ENCODE measurements around the gene AGPAT4.

Gene AGPAT4

DNA sequence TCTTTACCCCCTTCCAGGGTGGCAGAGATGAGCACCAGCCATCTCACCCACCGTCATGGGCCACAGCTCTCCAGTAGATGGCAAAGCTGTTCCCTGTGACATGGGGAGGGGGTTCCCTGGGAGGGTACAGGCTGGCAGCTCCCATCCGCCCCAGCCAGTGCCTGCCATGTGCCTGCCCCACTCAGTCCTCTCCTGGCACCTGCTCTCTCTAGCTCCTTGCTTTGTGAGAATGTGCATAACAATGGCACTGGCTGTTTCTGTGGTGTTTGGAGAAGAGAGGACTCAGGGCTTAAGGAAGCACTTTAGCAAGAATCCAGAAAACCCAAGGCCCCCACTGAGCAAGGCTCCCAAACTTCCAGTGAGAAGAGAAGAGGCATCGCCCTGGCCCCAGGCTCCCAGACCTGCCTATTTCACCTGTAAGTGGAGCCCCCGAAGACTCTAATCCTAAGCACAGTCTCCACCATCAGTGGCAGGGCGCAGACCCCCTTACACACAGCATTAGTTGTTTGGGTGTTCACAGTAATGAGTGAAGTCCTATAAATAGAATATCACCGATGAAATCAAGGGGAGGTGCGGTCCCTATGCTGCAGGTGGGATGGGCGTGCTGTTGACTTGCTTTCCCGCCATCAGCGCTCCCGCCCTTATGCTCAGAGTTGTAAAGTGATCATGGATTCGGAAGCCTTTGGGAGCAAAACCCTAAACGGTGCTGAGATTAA lies 110.2 kb downstream of the AGPAT4 start:
- peaks cover 9% of the 10 kb centered on the region for H3K4me1 Mint-ChIP-seq
- no peak for DNase-seq
- TF ChIP-seq, protein P1, sequence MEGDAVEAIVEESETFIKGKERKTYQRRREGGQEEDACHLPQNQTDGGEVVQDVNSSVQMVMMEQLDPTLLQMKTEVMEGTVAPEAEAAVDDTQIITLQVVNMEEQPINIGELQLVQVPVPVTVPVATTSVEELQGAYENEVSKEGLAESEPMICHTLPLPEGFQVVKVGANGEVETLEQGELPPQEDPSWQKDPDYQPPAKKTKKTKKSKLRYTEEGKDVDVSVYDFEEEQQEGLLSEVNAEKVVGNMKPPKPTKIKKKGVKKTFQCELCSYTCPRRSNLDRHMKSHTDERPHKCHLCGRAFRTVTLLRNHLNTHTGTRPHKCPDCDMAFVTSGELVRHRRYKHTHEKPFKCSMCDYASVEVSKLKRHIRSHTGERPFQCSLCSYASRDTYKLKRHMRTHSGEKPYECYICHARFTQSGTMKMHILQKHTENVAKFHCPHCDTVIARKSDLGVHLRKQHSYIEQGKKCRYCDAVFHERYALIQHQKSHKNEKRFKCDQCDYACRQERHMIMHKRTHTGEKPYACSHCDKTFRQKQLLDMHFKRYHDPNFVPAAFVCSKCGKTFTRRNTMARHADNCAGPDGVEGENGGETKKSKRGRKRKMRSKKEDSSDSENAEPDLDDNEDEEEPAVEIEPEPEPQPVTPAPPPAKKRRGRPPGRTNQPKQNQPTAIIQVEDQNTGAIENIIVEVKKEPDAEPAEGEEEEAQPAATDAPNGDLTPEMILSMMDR (IDR thresholded peaks at IDR 0.05) = no peak
- H3K36me3 Mint-ChIP-seq (ENCODE audit: low read depth) = peaks cover 69% of the 10 kb centered on the region
- no peak overlapping the region for H3K4me3 Mint-ChIP-seq
- H3K27ac Mint-ChIP-seq = no peak overlapping the region
- H3K27me3 Mint-ChIP-seq (ENCODE audit: low read depth, poor library complexity) = no peaks in the 10 kb centered on the region
- no peaks in the 10 kb centered on the region for H3K9me3 Mint-ChIP-seq

DNA sequence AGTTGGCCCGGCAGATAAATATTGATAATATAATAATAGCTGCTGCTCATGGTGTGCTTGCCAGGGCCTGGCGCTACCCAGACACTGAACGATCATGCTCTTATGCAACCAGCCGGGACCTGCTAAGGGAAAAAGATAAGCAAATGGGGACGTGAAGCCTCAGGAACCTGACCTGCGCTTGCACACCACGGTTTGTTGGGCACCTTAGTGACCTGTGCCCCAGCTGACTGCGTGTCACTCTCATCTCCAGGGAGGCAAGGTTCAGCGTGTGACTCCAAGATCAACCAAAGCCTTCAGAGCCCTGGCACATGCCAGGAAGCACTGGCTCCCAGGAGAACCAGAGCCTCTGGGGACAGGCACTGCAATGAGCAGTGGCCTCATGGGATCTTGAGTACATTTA lies 111.1 kb downstream of the AGPAT4 start:
- DNase-seq = no peak
- Mint-ChIP-seq H3K9me3 (peaks cover 6% of the 10 kb centered on the region), H3K27ac (no peak overlapping the region), H3K4me1 (peaks cover 4% of the 10 kb centered on the region), H3K4me3 (no peak overlapping the region), H3K36me3 (ENCODE audit: low read depth) (peaks cover 74% of the 10 kb centered on the region), H3K27me3 (ENCODE audit: low read depth, poor library complexity) (no peaks in the 10 kb centered on the region)
- TF ChIP-seq, protein P1 (IDR thresholded peaks at IDR 0.05) = no peak

DNA sequence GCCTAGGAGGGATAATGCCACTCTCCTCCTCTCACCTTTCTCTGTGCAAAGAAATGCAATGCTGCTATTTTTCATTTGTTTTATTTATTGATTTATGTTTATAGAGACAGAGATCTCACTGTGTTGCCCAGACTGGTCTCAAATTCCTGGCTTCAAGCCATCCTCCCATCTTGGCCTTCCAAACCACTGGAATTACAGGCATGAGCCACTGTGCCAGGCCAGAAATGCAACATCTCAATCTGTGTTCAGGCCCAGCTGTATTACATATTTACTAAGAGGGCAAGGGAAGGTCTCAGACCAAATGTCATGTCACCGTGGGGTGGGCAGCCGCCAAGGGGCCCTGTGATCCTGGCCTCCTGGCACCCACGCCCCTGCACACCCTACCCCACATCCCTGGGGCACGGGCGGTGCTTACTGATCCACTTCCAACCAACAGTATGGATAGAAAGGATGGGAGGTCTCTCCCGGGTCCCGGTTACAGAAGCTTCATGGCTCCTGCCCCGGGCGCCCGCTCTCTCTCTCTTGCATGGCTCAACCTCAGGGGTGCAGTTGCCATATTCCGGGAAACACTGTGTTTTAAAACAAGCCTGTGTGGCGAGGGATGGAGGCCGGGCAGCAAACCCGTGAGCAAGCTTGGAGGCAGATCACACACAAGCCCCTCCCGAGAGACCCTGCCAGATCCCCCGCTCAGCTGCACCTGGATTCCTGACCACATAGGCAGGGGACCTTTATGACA lies 111.8 kb downstream of the AGPAT4 start:
- Mint-ChIP-seq H3K9me3 (peaks cover 9% of the 10 kb centered on the region), H3K4me1 (peaks cover 4% of the 10 kb centered on the region), H3K27ac (peak overlapping the region; percentile 45), H3K4me3 (no peak overlapping the region), H3K27me3 (ENCODE audit: low read depth, poor library complexity) (no peaks in the 10 kb centered on the region), H3K36me3 (ENCODE audit: low read depth) (peaks cover 81% of the 10 kb centered on the region)
- TF ChIP-seq, protein P1 (IDR thresholded peaks at IDR 0.05) = no peak
- no peak for DNase-seq

- no peak overlapping the region for H3K4me3 Mint-ChIP-seq
- H3K36me3 Mint-ChIP-seq (ENCODE audit: low read depth) = peaks cover 83% of the 10 kb centered on the region
- TF ChIP-seq, protein P1 (IDR thresholded peaks at IDR 0.05) = no peak
- no peak overlapping the region for H3K27ac Mint-ChIP-seq
- H3K27me3 Mint-ChIP-seq (ENCODE audit: low read depth, poor library complexity) = no peaks in the 10 kb centered on the region
- H3K4me1 Mint-ChIP-seq = no peaks in the 10 kb centered on the region
- DNase-seq = no peak
- H3K9me3 Mint-ChIP-seq = peaks cover 13% of the 10 kb centered on the region
Measured at GRCh38 chr6:161161121-161161520, 112.7 kb downstream of the AGPAT4 start.

- H3K9me3 Mint-ChIP-seq = peaks cover 13% of the 10 kb centered on the region
- TF ChIP-seq, protein P1 (IDR thresholded peaks at IDR 0.05) = no peak
- H3K27me3 Mint-ChIP-seq (ENCODE audit: low read depth, poor library complexity) = no peaks in the 10 kb centered on the region
- no peak overlapping the region for H3K27ac Mint-ChIP-seq
- no peak for DNase-seq
- no peaks in the 10 kb centered on the region for H3K4me1 Mint-ChIP-seq
- H3K4me3 Mint-ChIP-seq = no peak overlapping the region
- H3K36me3 Mint-ChIP-seq (ENCODE audit: low read depth) = peaks cover 62% of the 10 kb centered on the region
Measured at GRCh38 chr6:161154796-161155335, 119.0 kb downstream of the AGPAT4 start.

Data from nephron progenitor cell (in vitro differentiated cells).